Body of pancreas (tissue), 4 donors: ENCODE data around the gene THSD4.

Source experiments
- CTCF ChIP-seq, 7 experiments: fragments of 450-650 bp in 4 of 7; fragments of 200-600 bp in 3 of 7; sonication (generic) in 3 of 7; IDR thresholded peaks; one replicate each; pipeline ENCODE4 v1.5.1; 2016 to 2019; ENCODE audit warnings: antibody characterized with exemption in 7 of 7
- POLR2A ChIP-seq, 3 donors: fragments of 450-650 bp; IDR thresholded peaks; one replicate each; pipeline ENCODE4 v1.6.1; 2016; ENCODE audit warnings: antibody characterized with exemption in 3 of 3, mild to moderate bottlenecking in 2 of 3

- no peak for TF ChIP-seq CTCF (IDR thresholded peaks at IDR 0.05)
- TF ChIP-seq POLR2A (IDR thresholded peaks at IDR 0.05) = no peak
Observed at GRCh38 chr15:71293723-71294122, 178.5 kb downstream of the THSD4 start.
